GM18520 (cell line): ENCODE measurements around the gene FLII.
A peak's percentile ranks its signal among the peaks of the same experiment; 100 is the strongest.

Experiments
- ATAC-seq: cut with Tn5 transposase; IDR thresholded peaks from one replicate; pipeline ENCODE4 v1.9.1; 2021; ENCODE audit not compliant: unreplicated experiment

FLII gene

DNA sequence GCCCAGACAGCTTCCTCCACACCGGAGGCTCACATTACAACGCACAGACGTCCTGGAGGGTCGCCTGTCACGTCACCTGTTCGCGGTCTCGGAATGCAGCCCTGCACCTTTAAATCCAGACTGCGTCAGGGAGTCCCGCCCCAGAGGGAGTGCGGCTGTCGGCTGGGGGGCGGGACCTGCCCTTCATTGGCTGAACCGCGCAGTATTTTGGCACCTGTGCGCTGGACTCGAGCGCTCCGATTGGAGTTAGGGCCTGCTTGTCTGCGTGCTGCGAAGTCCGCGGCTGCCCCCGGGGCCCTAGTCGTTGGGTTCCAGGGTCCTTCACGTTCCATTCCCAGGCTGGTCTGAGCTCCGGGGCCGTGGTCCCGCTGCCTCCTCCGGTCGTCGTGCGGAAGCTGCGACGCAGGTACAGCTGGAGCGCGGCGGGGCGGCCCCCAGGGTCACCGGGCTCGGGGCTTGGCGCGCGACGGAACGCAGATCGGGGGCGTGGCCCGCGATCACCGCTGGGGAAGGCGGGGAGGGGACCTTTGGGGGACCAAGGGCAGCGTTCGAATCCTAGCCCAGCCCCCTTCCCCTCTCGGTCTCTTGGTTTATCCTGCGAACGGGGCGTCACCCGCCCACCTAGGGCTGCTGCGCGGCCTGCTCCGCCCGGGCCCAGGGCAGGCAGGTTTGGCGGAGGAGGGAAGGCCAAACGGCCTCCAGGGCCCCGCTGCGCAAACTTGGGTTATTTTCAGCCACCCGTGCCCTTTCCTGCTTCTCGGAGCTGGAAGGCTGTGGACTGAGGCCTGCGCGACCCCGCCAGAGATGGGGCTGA lies 2.0 kb upstream of the FLII start, which contains the start of gene MIEF2:
Gene MIEF2 (plus strand): TSS at position 331 of the 814 bp plus-strand sequence. CDS start 2,059 bp downstream, outside the sequence.
- peak; percentile 76 for ATAC-seq

DNA sequence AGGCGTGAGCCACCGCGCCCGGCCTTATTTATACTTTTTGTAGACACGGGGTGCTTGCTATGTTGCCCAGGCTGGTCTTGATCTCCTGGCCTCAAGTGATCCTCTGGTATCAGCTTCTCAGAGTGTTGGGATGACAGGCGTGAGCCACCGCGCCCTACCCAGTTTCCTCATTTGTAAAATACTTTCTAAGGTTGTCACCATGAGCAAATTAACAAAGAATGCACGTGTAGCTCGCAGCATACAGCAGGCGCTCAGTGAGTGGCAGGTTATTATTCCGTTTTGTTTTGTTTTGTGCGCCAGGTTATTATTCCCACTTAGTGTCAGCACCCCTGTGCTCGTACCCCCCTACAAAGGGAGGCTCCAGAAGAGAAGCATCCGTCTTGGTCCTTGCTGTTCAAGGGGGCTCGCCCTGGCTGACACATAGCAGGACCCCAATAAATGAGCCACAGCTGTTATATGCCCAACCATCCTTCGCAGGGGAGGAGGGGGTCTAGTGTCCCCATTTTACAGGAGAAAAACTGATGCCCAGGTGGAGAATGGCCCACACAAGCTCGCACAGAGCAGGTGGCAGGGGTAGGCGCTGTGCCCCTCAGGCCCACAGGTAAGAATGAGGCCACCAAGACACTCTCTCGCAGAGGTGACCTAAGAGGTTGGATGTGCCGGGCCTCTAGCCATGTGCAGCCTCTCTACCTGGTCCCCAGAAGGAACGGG lies 1.2 kb upstream of the FLII start:
- ATAC-seq, result no peak

DNA sequence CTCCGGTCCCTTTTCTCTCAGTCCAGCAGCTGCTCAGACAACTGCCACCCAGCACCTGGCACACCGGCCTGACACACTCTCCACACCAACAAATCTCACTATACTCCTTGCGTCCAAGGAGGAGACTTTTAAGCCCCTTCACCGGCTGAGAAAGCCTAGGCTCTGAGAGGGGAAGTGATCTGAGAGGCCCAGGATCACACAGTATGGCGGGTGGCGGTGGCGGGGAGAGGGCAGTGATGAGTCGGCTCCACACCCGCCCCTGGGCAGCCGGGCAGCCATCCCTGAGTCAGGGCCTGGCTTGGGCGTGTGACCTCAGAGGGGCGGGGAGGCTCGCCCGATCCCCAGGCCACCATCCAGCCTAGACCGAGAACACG lies 569 bp downstream of the FLII start:
- no peak for ATAC-seq

DNA sequence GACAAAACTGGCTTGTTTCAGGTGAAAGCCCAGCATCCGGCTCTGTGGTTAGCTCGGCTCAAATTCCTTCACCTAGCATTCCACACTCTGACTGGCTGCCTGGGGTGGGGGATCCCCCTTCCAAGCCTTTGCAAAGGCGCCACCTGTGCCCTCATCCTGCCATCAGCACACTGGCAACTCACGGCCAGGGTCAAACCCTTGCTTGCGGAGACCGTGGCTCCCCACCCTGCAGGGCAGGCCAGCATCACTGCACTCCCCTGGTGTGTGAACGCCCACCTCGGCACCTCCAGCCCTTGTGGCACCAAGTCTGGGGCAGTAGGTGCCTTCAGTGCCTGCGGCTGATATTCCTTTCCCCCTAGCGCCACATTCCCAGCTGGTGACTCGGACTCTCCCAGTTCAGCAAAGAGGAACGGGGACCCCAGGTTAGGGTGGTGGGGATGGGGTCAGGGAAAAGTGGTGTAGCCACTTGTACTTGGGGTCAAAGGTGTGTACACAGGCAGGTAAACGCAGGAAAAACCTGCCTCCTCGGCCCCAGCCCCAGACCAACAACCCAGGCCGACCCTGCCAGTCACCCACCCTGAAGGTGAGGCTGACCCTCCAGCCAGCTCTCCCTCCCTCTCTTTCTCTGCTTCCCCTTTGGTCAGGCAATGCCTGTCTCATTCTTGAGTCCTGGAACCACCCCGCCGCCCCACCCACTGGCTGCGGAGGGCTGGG lies 1.1 kb downstream of the FLII start:
- ATAC-seq, result no peak

GRCh38 chr17:18256776-18257175 lies 1.8 kb downstream of the FLII start:
- ATAC-seq, result no peak

GRCh38 chr17:18256351-18256750 lies 2.2 kb downstream of the FLII start:
- no peak for ATAC-seq

GRCh38 chr17:18254888-18255649 lies 3.5 kb downstream of the FLII start:
- ATAC-seq, result no peak

DNA sequence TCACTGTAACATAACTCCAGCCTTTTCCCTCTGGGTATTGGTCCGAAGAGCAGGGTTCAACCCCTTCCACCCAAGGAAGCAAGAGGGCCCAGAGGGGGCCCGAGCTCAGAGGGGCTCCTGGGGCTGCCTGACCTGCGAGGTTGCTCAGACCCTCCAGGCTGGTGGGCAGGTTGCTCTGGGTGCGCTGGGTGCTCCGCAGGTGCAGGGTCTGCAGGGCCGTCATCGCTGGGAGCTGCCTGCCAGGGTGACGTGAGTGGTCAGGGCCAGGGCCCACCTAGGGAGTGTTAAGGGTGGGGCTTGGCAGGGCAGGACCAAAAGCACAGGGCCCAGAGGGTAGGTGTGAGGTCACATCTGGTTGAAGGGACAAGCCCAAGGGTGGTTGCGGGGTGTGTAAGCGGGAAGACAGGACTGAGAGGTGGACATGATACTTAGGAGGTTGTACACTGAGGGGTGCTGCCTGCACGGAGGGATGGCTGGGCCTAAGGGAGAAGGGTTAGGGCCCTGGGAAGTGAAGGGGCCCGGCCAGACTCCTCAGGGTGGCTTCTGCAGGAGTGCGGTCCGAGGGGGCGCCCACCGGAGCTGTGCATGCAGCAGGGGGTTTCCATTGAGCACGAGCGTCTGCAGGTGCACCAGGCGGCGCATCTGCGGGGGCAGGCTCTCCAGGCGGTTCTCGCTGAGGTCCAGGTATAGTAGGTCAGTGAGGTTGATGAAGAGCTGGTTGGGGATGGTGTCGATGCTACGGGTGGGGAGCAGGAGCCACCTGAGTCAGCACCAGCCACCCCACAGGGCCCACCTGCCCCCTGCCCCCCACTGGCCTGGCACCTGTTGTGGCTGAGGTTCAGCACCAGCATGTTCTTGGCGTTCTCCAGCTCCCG lies 4.4 kb downstream of the FLII start:
- no peak for ATAC-seq

GRCh38 chr17:18253187-18253884 lies 5.2 kb downstream of the FLII start:
- no peak for ATAC-seq

GRCh38 chr17:18252160-18252559 lies 6.4 kb downstream of the FLII start:
- no peak for ATAC-seq

DNA sequence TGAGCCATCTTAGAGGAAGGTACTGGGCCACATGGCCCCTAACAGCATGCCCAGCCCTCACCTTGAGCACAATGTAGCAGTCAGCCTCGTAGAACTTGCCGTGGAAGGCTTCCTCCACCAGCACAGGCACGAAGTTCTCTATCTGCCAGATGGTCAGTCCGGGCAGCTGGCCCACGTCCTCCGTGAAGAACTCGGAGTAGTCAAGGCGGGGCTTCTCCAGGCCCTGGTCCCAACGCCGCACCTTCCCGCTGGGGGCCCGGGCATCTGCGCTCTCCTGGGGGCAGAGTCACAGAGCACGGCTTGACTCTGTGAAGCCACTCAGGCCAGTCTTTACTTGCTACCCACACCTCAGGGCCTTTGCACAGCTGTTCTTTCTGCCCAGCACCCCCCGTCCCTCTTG lies 7.3 kb downstream of the FLII start:
- ATAC-seq, result no peak

DNA sequence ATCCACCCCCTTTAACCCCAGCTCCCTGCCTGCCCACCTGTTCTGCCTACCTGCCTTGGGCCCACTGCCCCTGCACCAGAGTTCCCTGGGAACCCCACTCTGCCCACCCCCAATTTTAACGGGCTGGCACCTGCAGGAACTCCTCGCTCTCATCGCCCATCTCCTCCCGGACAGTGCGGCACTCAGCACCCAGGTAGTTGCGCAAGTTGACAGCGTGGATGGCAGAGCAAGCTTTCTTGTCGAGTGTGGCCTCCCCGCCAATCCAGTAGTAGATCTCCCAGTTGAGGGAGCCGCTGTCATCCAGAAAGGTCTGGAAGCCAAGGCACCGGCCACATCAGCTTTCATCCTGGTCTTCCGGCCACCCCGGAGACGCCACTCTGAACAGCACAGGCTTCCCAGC lies 7.8 kb downstream of the FLII start:
- no peak for ATAC-seq

DNA sequence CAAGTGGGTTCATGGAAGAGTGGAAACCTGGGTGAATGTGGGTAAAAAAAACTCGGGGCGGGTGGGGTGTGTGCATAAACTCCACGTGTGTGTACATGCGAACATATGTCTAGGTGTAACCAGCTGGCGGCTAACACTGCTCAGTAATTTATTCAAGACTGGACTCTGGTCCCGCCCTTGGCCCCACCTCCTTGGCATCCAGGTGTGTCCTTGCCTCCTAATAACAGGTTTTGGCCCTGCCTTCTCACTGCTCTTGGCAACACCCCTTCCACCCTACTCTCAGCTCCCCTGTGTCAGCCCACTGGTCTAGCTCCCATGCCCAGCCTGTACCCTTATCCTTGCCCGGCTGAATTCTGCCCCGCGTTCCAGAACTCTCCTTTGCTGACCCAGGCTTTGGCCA lies 8.3 kb downstream of the FLII start:
- no peak for ATAC-seq

DNA sequence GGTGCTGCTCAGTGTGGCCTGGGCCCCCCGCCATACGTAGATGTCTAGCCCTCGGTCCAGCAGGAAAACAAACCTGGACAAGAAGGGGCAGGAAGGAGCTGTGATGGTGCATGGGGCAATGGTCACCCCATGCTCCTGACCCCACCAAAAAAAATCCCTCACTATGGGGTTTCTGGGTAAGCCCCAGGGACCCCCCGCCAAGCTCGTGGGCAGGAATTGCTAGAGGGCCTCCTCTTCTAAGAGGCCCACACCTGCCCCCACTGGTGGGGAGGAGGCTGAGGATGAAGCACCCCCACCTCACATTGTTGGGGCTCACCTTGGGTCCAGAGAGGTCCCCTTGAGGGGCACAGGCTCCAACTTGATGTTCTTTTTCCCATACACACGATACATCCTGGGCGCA lies 9.7 kb downstream of the FLII start:
- ATAC-seq, result no peak

DNA sequence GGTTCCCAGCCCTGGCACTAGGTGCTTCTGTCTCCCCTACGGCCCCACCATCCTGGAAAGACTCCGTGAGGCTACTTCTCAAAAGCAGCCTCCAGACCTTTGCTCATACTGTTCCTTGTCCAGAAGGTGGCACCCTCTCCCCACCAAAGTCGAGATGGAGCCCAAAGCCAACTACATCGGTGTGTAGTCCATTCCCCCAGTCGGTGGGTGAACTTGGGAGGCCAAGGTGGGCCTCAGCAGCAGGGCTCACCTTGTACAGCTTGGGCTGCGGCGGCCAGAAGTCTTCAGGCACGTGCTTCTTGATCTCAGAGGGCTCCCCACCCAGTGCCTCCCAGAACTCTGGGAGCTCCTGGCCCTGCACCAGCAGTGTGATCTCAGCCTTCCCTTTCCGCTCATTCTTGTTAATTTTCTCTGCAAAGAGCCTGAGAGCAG lies 10.2 kb downstream of the FLII start:
- no peak for ATAC-seq

- no peak for ATAC-seq
These were observed 10.9 kb downstream of the FLII start for GRCh38 chr17:18247613-18248001.

GRCh38 chr17:18246880-18247612 lies 11.5 kb downstream of the FLII start:
- ATAC-seq, result no peak

- no peak for ATAC-seq
These were observed 12.3 kb downstream of the FLII start for GRCh38 chr17:18246109-18246725.
